GM10266 (cell line): Measurements from ENCODE around the gene CCL7.

Experiments used
- DNase-seq: peaks from one replicate; pipeline ENCODE4 v3.0.0; 2012; ENCODE audit errors: extremely low spot score
- CTCF ChIP-seq: IDR thresholded peaks from 2 replicates; pipeline ENCODE4 v1.5.1; 2012; ENCODE audit warnings: mild to moderate bottlenecking, low read depth; ENCODE audit not compliant: control insufficient read depth, insufficient read depth; ENCODE audit errors: missing control alignments

CCL7 gene

DNA sequence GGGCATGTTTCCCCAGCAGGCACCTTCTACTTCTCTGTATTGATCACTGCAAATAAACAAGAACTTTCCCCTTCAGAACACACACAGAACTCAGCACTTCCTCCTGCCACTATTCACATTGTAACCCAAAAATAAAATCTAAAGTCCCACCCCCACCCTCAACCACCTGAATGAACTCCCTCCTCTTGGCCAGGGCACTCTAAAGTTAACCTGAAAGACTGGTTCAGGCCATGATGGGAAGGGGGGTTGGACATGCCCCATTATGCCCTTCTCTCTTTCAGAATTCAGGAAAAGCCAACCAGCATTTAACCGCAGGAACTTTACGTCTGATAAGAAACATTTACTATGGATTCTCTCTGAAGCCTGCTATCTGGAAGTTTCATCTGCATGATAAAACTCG is 42.3 kb upstream of the CCL7 start:
- no peak for DNase-seq
- no peak for TF ChIP-seq CTCF

- no peak for DNase-seq
- TF ChIP-seq CTCF, result no peak
These were observed 41.2 kb upstream of the CCL7 start for GRCh38 chr17:34228781-34229180.

DNA sequence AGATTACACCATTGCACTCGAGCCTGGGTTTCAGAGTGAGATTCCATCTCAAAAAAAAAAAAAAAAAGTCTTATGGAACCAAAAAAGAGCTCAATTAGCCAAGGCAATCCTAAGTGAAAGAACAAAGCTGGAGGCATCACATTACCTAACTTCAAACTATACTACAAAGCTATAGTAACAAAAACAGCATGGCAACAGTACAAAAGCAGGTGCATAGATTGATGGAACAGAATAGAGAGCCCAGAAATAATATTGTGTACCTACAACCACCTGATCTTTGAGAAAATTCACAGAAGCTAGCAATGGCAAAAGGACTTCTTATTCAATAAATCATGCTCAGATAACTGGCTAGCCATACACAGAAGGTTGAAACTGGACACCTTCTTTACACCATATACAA is 39.7 kb upstream of the CCL7 start:
- no peak for TF ChIP-seq CTCF
- no peak for DNase-seq

DNA sequence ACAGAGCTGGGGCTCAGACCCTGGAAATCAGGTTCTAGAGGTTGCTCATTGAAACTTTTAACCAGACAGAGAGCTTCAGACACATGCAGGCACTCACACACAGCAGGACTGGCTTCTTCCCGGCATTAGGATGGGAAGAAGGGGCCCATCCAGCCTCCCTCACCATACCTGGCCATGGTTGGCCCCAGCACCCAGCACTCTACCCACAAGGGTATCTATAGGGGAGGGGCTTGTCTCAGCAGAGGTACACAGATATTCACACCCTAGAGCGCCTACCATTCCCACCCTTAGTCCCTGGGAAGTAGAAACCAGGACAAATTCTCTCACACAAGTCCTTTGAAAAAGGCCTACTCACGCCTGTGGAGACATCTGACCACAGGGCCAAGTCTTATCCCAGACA is 35.4 kb upstream of the CCL7 start:
- no peak for TF ChIP-seq CTCF
- no peak for DNase-seq

DNA sequence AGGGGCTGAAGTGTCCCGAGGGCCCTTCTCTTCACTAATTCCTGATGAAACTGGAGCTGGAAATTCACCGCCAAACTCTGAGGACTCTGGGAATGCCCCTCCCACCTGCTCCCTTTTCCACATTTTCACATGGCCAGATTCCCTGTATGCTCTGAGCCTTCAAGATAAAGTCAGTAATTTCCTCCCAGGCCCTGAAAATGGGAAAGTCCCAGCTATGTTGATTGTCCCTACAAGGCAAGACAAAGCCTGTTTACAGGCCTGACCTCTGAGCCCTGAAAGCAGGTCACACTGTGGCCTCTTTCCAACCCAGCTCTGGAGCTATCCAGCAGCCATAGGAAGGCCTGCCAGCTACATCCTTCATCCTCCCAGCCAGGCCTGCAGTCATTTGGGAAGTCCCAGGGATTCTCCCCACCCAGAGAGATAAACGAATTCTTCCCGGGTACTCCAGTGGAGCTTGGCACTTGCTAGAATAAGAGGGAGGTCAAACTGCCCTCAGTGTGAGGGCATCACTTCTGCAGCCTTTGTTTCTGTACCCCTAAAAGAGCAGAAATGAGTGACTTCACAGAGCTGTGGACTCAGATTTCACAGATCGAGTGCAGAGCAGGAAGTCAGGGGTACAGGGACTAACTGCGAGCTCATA is 34.5 kb upstream of the CCL7 start:
- TF ChIP-seq CTCF, result no peak
- no peak for DNase-seq

- no peak for TF ChIP-seq CTCF
- DNase-seq, result no peak
These were observed 33.6 kb upstream of the CCL7 start for GRCh38 chr17:34236281-34236892.

DNA sequence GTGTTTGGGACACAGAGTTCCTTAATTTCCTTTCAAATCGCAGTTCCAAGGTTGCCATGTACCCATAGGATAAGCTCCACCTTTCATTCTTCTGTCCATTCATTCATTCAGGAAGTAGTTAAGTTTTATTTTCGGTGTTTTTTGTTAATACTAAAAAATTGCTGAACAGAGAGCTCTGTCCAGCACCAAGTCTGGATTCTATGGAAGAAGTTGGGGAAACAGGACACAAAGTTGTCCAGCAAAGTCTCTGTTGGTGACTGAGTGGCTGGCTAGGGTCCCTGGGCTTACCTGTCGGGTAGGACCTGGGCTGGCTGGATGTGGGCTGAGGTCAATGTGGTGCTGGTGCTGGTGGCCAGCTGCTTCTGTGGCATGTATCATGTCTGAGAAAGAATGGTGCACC is 32.6 kb upstream of the CCL7 start:
- no peak for DNase-seq
- TF ChIP-seq CTCF, result no peak
